HTERT RPE-1 (cell line): ENCODE results near the gene TNNI2.
"Not testable (repeated sequence)": the region's sequence is repeated elsewhere in the genome, so short reads cannot be mapped to it uniquely, and the experiment has no call there.

Source experiments
- in situ Hi-C: fragments of 300-500 bp; cut with MboI; formaldehyde crosslinking; loops from 4 replicates; pipeline ENCODE4 v1.14.3; 2020; ENCODE audit warnings: low sequenced_read_pairs

TNNI2 gene

DNA sequence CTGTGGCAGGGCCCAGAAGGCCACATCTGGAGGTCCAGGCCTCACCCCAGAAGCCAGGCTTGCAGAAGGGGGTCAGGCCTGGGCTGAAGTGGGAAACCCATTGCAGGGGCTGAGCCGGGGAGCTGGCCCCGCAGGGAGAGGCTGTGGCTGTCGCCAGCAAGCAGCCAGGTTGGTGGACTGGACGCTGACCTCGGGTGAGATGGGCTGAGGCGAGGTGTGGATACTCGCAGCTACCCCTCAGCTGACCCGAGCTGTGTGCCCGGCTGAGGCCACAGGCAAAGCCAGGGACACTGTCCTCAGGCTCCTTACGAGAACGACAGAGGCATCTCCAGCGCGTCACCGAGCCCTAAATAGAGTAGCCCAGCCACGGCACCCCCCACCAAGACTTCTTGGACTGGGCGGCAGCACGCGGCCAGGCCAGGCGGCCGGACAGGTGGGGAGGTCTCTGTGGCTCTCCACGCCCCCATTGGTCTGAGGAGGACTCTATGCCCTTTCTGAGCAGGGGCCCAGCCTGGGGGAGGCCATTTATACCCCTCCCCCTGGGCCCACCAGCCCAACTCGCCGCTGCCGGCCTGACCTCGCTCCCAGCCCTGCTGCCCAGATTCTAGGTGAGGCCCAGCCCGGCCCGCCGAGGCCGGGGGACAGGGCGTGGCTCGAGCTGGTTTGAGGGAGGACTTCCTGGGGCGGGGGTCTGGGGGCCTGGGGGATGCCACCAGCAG, at the start of gene TNNI2:
TNNI2 (plus strand) TSS at position 556 of the 719 bp plus-strand sequence. CDS start 716 bp downstream, outside the sequence.
- in situ Hi-C loops: no loop called here

DNA sequence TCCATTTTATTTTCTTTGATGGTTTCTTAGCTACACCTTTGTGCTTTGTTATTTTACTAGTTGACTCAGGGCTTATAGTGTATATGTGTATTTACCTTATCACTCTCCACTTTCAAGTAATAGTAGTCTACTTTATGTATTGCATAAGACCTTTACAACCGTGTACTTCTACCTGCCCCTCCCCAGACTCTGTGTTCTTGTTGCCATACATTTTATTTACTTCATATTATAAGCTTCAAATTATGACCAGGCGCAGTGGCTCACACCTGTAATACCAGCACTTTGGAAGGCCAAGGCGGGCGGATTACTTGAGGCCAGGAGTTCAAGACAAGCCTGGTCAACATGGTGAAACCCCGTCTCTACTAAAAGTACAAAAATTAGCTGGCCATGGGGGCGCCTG, 46.9 kb upstream of the TNNI2 start:
- in situ Hi-C loops: no loop called here

DNA sequence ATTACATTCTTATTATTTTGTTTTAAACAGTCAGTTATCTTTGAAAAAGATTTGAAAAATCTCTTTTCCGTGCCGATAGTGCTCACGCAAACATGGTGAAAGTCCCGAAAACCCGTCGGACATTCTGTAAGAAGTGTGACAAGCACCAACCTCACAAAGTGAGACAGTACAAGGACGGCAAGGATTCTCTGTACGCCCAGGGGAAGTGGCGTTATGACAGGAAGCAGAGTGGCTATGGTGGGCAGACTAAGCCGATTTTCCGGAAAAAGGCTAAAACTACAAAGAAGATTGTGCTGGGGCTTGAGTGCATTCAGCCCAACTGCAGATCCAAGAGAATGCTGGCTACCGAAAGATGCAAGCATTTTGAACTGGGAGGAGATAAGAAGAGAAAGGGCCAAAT, 46.3 kb upstream of the TNNI2 start:
- in situ Hi-C loops: no loop called here

DNA sequence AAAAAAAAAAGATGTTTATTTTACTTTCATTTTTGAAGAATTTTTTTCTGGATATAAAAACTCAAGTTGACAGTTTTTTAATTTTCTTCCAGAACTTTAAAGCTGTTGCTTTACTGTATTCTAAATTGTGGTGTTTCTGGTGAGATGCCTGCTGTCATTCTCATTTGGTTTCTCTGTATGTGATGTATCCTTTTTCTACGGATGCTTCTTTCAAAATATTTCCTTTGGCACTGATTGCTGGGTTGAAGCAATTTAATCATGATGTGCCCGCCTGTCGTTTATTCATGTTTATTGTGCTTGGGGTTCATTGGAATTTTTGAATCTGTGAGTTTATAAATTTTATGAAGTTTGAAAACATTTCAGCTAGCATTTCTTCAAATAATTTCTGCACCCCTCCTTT, 45.7 kb upstream of the TNNI2 start:
- in situ Hi-C loops: no loop called here

DNA sequence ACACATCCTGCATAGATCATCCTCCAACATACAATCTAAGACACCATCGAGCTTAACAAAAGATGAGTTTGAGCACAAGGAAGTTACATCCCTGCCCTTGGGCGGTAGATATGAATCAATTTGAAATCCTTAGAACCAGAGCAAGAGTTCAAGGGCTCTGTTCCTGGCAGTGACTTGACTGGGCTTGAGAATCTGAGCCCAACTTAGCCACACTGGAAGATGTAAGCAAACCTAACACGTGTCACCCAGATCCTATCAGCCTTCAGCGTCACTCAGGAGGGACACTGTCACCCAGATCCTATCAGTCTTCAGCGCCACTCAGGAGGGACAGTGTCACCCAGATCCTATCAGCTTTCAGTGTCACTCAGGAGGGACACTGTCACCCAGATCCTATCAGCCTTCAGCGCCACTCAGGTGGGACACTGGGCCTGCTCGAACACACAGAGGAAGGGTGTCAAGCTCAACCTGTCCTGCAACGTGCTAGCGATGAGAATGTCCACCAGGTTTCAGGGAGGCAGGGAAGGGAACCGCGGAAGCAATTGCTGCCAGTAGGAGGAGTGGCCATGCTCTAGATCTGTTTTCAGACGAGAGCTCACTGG, 42.3 kb upstream of the TNNI2 start:
- in situ Hi-C loops: no loop called here

DNA sequence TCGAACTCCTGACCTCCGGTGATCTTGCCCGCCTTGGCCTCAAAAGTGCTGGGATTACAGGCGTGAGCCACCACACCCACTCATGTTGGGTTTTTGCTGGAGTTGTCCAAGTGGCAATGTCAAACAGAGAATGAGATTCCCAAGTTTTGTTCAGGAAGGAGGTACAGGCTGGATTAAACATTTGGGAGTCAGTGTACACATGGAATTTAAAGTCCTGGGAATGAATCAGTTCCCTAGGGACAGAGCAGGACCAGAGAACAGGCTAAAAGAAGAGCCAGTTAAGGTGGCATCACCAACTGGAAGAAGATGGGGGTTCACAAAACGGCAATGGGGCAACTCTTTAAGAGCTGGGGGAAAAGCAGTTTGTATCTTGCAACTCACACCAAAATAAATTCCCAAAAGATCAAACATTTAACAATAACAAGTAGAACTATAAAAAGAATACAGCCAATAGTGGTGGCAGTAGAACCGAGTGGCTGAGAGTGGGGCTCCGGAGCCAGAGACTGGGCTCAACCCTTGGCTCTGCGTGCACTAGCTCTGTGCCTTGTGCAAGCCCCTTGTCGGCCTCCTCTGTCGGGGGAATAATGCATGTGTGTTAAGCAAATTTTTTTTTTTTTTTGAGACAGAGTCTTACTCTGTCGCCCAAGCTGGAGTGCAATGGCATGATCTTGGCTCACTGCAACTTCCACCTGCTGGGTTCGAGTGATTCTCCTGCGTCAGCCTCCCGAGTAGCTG, 41.2 kb upstream of the TNNI2 start:
- in situ Hi-C loops: no loop called here

DNA sequence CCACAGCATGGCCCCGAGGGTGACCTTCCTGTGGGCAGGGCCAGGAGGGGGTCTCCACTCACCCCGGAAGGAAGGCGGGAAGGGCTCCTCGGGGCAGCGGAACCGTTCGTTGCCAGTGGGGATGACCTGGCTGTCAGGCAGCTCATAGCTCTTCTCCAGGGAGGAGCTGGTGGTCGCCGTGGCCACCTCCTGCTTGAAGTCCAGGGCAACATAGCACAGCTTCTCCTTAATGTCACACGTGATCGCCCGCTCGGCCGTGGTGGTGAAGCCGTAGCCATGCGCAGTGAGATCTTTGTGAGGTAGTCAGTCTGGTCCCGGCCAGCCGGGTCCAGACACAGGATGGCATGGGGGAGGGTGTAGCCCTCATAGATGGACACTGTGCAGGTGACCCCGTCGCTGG, 35.5 kb upstream of the TNNI2 start:
- in situ Hi-C loops: no loop called here

DNA sequence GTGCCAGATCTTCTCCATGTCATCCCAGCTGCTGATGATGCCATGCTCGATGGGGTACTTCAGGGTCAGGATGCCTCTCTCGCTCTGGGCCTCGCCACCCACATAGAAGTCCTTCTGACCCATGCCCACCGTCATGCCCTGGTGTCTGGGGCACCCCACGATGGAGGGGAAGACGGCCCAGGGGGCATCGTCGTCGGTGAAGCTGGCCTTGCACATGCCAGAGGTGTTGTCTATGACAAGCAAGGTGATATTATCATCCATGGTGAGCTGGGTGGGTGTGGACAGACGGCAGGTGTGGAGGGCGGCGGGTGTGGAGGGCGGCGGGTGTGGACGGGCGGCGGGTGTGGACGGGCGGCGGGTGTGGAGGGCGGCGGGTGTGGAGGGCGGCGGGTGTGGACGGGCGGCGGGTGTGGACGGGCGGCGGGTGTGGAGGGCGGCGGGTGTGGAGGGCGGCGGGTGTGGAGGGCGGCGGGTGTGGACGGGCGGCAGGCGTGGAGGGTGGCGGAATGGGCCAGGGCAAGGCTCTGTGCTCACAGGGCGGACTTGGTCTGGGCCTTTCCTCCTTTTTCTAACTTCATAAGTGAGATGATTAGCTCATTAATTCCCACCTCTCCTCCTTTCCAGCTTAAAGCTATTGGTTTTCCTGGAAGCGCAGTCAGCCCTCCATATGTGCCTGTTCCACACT, 34.8 kb upstream of the TNNI2 start:
- in situ Hi-C loops: not testable (repeated sequence)

DNA sequence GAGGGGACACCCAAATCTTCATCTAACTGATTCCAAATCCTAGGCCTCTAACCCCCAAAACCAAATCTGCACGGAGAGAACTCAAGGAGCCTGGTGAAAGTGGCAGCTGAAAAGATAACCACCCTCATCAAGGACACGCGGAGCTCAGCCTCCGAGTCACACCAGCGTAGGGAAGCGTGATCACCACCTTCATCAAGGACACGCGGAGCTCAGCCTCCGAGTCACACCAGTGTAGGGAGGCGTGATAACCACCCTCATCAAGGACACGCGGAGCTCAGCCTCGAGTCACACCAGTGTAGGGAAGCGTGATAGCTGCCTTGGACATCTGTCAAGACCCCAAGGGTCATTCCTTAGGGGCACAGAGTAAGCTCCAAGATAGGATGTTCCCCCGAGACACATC, 33.3 kb upstream of the TNNI2 start:
- in situ Hi-C loops: no loop called here

DNA sequence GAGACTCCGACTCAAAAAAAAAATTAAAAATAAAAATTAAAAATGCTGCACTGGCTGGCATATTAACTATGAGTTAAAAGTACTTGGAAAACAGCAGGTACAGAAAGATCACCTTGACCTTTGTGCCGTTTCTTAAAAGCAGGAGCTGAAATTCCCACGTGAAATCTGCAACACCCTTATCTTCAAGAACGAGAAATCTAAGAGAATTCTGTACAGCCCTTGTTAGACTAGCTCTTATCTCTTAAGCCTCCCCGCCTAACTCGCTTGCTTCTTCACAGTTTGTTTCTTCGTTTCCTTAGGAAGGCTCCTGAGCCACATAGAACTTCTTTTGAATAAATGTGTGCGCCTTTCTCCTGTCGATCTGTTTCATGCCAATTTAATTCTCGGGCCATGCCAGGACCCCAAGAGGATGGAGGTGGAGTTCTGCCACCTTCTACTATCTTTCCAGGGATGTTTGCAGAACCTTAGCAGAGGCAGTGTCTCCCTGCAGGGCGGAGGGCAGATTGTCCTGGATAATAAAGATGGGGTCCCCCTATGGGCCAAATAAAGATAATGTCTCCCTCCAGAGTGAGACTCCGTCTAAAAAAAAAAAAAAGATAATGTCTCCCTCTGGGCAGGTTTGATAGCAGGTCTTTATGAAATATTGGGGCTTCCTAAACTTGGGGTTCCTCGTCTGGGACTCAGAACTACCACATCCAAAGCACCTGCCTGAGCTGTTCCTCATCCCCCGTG, 31.4 kb upstream of the TNNI2 start:
- in situ Hi-C loops: no loop called here

DNA sequence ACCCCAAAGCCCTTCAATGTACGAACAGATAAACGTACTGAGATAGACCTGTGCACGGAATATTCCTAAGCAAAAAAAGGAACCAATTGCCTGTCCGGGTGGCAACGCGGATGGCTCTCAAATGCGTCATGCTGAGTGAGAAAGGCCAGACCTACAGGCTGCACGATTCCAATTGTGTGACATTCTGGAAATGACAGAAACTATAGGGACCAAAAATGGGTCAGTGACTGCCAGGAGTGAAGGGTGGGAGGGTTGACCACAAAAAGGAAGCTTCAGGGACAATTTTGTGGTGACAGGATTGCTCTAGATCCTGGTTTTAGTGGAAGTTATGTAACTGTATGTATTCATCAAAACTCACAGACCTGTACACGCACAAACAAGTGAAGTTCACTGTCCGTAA, 28.0 kb upstream of the TNNI2 start:
- in situ Hi-C loops: no loop called here

DNA sequence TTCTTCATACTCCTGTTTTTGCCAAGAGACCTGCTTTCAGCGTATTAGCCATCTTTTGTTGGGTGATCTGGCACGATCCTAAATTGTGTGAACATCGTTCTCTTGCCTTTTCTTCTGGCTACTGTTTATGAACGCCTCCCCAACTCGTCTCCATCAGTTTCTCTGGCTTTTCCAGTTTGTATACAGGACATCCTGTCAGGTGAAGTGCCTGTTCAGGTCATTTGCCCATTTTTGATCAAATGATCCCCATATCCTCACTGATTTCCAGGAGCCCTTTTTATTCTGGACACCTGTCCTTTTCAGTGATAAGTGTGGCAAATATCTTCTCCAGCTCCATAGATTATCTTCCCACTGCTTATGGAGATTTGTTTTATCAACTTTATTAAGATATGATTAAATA, 26.5 kb upstream of the TNNI2 start:
- in situ Hi-C loops: no loop called here

DNA sequence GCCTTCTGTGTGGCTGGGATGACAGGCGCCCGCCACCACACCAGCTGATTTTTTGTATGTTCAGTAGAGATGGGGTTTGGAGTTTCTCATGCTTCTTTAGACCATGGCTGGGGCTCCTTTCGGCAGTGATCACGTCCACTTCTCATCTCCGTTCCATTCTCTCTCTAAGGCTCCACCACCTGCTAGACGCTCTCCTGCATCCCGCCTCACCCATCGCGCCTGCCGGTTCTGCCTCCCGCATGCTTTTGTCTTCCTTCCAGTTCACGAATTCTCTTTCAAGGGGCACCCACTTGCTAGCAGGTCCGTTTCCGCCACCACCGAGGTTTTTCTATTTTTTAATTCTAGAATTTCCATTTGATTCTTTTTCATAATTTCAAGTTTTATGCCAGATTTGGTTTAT, 26.0 kb upstream of the TNNI2 start:
- in situ Hi-C loops: no loop called here

DNA sequence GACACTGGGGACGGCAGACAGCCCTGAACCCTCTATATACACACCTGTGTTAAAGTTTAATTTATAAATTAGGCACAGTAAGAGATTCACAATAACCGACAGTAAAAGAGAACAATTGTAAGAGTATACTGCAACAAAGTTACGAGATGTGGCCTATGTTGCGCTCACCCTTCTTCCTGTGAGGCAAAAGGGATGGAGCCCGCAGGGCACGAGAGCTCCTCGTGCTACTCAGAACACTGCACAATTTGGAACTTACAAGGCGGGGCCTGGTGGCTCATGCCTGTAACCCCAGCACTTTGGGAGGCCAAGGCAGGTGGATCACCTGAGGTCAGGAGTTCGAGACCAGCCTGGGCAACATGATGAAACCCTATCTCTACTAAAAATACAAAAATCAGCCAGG, 25.4 kb upstream of the TNNI2 start:
- in situ Hi-C loops: not testable (repeated sequence)

DNA sequence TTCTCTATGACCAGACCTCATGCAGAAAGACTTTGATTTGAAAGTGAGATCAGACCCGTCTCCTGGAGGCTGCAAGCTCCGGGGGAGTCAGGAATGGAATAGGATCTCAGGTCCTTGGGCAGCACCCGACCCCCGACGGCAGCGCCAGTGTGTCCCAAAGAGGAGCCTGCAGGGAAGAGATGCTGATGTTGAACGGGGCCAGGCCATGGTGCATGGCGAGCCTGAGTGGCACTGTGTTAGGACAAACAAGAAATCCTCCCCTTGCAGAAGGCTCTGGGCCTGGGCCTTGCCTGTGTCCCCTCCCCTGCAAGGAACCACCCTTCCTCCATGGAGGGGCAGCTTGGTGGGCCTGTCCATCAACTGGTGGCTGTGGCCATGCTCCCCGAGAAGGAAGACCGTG, 24.1 kb upstream of the TNNI2 start:
- in situ Hi-C loops: no loop called here

DNA sequence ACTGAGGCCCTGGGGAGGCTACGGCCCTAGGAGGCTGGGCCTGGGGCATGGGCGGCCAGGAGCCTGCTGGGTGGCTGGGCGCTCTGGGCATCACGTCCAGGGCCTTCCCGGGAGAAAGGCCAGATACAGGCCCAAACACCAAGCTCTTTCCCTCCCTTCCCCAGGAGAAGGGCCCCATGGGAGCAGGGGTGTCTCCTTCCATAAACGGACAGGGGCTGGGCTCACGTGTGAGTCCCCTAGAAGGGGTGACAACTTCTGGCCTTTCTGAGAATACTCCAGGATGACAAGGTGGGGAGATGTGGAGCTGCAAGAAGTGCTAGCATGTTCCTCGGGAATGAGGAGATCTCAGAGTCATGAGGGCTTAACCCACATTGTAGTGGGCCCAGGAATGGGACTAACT, 23.5 kb upstream of the TNNI2 start:
- in situ Hi-C loops: no loop called here

DNA sequence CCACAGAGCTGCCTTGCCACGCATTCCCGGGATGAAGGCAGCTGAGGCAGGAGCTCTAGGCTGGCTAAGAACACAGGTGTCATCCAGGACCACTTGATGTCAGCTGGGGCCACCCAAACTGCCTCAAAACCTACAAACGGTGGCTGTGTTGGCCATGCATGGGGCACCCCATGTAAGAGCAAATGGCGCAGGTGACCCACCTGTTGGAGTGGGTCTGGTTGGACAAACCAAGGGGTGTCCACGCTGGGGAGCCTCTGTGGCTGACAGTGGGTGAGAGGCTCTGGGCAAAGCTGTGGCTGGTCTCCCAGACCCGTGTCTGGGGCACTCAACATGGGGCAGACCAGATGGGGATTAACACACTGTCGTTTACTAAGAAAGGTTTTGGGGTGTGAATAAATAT, 23.0 kb upstream of the TNNI2 start:
- in situ Hi-C loops: no loop called here

DNA sequence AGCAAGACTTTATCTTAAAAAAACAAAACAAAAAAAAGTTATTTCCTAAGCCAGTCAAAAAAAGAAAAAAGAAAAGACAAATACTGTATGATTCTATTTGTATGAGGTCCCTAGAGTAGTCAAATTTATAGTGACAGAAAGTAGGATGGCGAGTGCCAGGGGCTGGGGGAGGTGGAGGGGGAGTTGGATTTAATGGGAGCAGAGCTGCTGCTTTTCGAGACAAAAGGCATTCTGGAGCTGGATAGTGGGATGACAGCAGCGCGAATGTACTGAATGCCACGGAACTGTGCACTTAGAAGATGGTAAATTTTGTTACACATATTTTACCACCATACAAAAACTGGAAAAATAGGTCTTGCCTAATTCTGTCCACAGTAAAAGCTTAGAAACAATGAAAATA, 21.8 kb upstream of the TNNI2 start:
- in situ Hi-C loops: no loop called here

DNA sequence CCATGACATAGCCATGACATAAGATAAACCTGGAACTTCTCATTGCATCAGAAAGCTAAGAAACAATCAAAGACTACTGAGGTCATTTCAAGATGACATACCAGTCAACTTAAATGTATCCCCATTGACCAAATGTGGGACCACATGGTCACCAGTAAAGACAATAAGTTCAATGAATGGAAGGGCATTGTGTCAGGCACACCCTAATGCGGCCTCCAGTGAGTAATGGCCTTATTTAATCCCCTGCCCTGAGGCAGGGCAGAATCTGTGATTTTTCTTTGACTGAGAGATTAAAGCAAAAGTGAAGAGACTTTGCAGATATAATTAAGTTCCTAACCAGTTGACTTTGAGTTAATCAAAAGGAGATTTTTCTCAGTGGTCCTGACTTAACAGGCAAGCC, 21.3 kb upstream of the TNNI2 start:
- in situ Hi-C loops: no loop called here

DNA sequence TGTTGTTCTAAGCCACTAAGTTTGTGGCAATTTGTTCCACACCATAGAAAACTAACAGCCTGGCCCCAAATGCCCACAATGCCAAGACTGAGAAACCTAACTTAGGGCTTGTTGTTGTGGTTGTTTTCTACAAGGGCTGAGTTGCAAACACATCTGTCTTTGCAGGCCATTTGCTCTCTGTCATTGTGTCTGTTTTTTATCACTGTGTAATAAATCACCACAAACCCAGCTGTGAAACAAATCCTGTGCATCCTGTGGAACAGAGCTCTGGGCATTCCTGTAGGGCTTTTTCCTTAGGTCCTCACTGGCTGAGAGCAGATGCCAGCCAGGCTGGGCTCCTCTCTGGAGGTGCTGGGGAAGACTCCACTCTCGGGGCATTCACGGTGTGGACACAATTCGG, 19.7 kb upstream of the TNNI2 start:
- in situ Hi-C loops: no loop called here
